HG03039 (cell line): ENCODE results near the gene XRCC6.
"Not testable (repeated sequence)": the region's sequence is repeated elsewhere in the genome, so short reads cannot be mapped to it uniquely, and the experiment has no call there.

Experiments
- ATAC-seq: cut with Tn5 transposase; IDR thresholded peaks from one replicate; pipeline ENCODE4 v1.9.1; 2021; ENCODE audit warnings: mild to moderate bottlenecking, moderate library complexity; ENCODE audit not compliant: unreplicated experiment

Gene XRCC6

GRCh38 chr22:41648432-41648831 is 27.3 kb downstream of the XRCC6 start:
- ATAC-seq = no peak

GRCh38 chr22:41650229-41650628 is 29.1 kb downstream of the XRCC6 start:
- ATAC-seq = no peak

- ATAC-seq = no peak
These were observed 29.7 kb downstream of the XRCC6 start for GRCh38 chr22:41650821-41651220.

- no peak for ATAC-seq
These were observed 33.2 kb downstream of the XRCC6 start for GRCh38 chr22:41654322-41654721.

- no peak for ATAC-seq
These were observed 35.5 kb downstream of the XRCC6 start for GRCh38 chr22:41656556-41656955.

- ATAC-seq = no peak
These were observed 36.6 kb downstream of the XRCC6 start for GRCh38 chr22:41657709-41658108.

- ATAC-seq = no peak
These were observed 37.8 kb downstream of the XRCC6 start for GRCh38 chr22:41658869-41659268.

- ATAC-seq = no peak
These were observed 38.8 kb downstream of the XRCC6 start for GRCh38 chr22:41659941-41660340.

GRCh38 chr22:41660416-41660815 is 39.3 kb downstream of the XRCC6 start:
- no peak for ATAC-seq

GRCh38 chr22:41661088-41661487 is 40.0 kb downstream of the XRCC6 start:
- ATAC-seq = no peak

GRCh38 chr22:41661713-41662112 is 40.6 kb downstream of the XRCC6 start:
- ATAC-seq = no peak

- not testable (repeated sequence) for ATAC-seq
These were observed 42.5 kb downstream of the XRCC6 start for GRCh38 chr22:41663594-41663993.

GRCh38 chr22:41664490-41664889 is 43.4 kb downstream of the XRCC6 start:
- no peak for ATAC-seq

- ATAC-seq = no peak
These were observed 43.9 kb downstream of the XRCC6 start for GRCh38 chr22:41664951-41665350.

- no peak for ATAC-seq
These were observed 48.1 kb downstream of the XRCC6 start for GRCh38 chr22:41668971-41669911.

- not testable (repeated sequence) for ATAC-seq
These were observed 51.0 kb downstream of the XRCC6 start for GRCh38 chr22:41672096-41672495.

- no peak for ATAC-seq
These were observed 51.9 kb downstream of the XRCC6 start for GRCh38 chr22:41672780-41673509.

- no peak for ATAC-seq
These were observed 53.8 kb downstream of the XRCC6 start for GRCh38 chr22:41674846-41675340.

- no peak for ATAC-seq
These were observed 55.0 kb downstream of the XRCC6 start for GRCh38 chr22:41676134-41676533.

GRCh38 chr22:41681616-41682015 is 60.5 kb downstream of the XRCC6 start:
- ATAC-seq = no peak

- no peak for ATAC-seq
These were observed 61.1 kb downstream of the XRCC6 start for GRCh38 chr22:41682033-41682807.
